Measurements from ENCODE around the gene PRB4. TPM values are rescaled to one million over a fixed set of nuclear protein-coding genes. Genes with fewer than 3 reads are reported as not detected.

The PRB4 gene
- total and polyA plus RNA-seq, 9 of the 15 experiments (the other 6 are each of a cell fraction or from before 2014, with no cell fraction given) = not detected

- TF ChIP-seq RNF2 (IDR thresholded peaks at IDR 0.05) (no peak), ZBTB7A (IDR thresholded peaks at IDR 0.05; ENCODE audit: borderline replicate concordance, control insufficient read depth, low read depth, low read length) (no peak), ASH1L (IDR thresholded peaks at IDR 0.05; ENCODE audit: borderline replicate concordance, low read depth, partially characterized antibody) (no peak)
Observed at GRCh38 chr12:11264501-11264900, 45.7 kb downstream of the PRB4 start (continued).

Other genes starting within 250 kb of the PRB4 start
- gene TAS2R46, start 248.1 kb downstream of the PRB4 start, total RNA-seq (2014; rRNA removed) = 0.95 and 1.1 TPM in 2 replicates
- 1.8 and 2.1 TPM in 2 replicates for gene TAS2R46, start 248.1 kb downstream of the PRB4 start, total RNA-seq (2014; rRNA removed; fragmentation: Illumina TruSeq; extraction: Trizol)
- gene TAS2R46, start 248.1 kb downstream of the PRB4 start, total RNA-seq (2015; rRNA removed; fragmentation: Illumina TruSeq; extraction: Trizol) = 1.3 TPM in 2 replicates
- 0.47 and 0.74 TPM in 2 replicates for gene TAS2R46, start 248.1 kb downstream of the PRB4 start, total RNA-seq (2021)
- 0.30 and 0.35 TPM in 2 replicates for gene TAS2R46, start 248.1 kb downstream of the PRB4 start, polyA plus RNA-seq (2011; rRNA removed)
- gene TAS2R46, start 248.1 kb downstream of the PRB4 start, polyA plus RNA-seq (2014; fragmentation: Illumina TruSeq; extraction: Trizol) = 0.19 TPM in 1 of 2 replicates, not detected in the other
- not detected for gene TAS2R46, start 248.1 kb downstream of the PRB4 start, polyA plus RNA-seq (2014; fragmentation: Nextera tagmentation; extraction: Ambion mirVana)
- 0.08 TPM in 1 of 2 replicates, not detected in the other for gene TAS2R46, start 248.1 kb downstream of the PRB4 start, polyA plus RNA-seq (2014; rRNA removed)
- gene TAS2R43, start 218.1 kb downstream of the PRB4 start, total RNA-seq (2014; rRNA removed) = not detected in 2 replicates
- not detected in 2 replicates for gene TAS2R43, start 218.1 kb downstream of the PRB4 start, total RNA-seq (2014; rRNA removed; fragmentation: Illumina TruSeq; extraction: Trizol)
- not detected in 2 replicates for gene TAS2R43, start 218.1 kb downstream of the PRB4 start, total RNA-seq (2015; rRNA removed; fragmentation: Illumina TruSeq; extraction: Trizol)
- gene TAS2R43, start 218.1 kb downstream of the PRB4 start, total RNA-seq (2021) = not detected in 2 replicates
- gene TAS2R43, start 218.1 kb downstream of the PRB4 start, polyA plus RNA-seq (2011; rRNA removed) = not detected in 2 replicates
- gene TAS2R43, start 218.1 kb downstream of the PRB4 start, polyA plus RNA-seq (2014; fragmentation: Illumina TruSeq; extraction: Trizol) = not detected in 2 replicates
- not detected for gene TAS2R43, start 218.1 kb downstream of the PRB4 start, polyA plus RNA-seq (2014; fragmentation: Nextera tagmentation; extraction: Ambion mirVana)
- gene TAS2R43, start 218.1 kb downstream of the PRB4 start, polyA plus RNA-seq (2014; rRNA removed) = not detected in 2 replicates
- 1.0 and 1.1 TPM in 2 replicates for gene TAS2R30, start 175.8 kb downstream of the PRB4 start, total RNA-seq (2014; rRNA removed)
- 4.0 and 4.9 TPM in 2 replicates for gene TAS2R30, start 175.8 kb downstream of the PRB4 start, total RNA-seq (2014; rRNA removed; fragmentation: Illumina TruSeq; extraction: Trizol)
- gene TAS2R30, start 175.8 kb downstream of the PRB4 start, total RNA-seq (2015; rRNA removed; fragmentation: Illumina TruSeq; extraction: Trizol) = 2.8 and 3.4 TPM in 2 replicates
- gene TAS2R30, start 175.8 kb downstream of the PRB4 start, total RNA-seq (2021) = 0.87 and 0.93 TPM in 2 replicates
- gene TAS2R30, start 175.8 kb downstream of the PRB4 start, polyA plus RNA-seq (2011; rRNA removed) = 0.14 and 0.39 TPM in 2 replicates
- not detected in 2 replicates for gene TAS2R30, start 175.8 kb downstream of the PRB4 start, polyA plus RNA-seq (2014; fragmentation: Illumina TruSeq; extraction: Trizol)
- gene TAS2R30, start 175.8 kb downstream of the PRB4 start, polyA plus RNA-seq (2014; fragmentation: Nextera tagmentation; extraction: Ambion mirVana) = under 1 TPM in 1 of 2 experiments, not detected in 1; 0.11 TPM
- gene TAS2R30, start 175.8 kb downstream of the PRB4 start, polyA plus RNA-seq (2014; rRNA removed) = not detected in 2 replicates
- 8.8 and 9.7 TPM in 2 replicates for gene SMIM10L1, start 139.2 kb downstream of the PRB4 start, total RNA-seq (2014; rRNA removed)
- gene SMIM10L1, start 139.2 kb downstream of the PRB4 start, total RNA-seq (2014; rRNA removed; fragmentation: Illumina TruSeq; extraction: Trizol) = 9.0 and 9.9 TPM in 2 replicates
- 10.1 and 10.3 TPM in 2 replicates for gene SMIM10L1, start 139.2 kb downstream of the PRB4 start, total RNA-seq (2015; rRNA removed; fragmentation: Illumina TruSeq; extraction: Trizol)
- 9.1 TPM in 2 replicates for gene SMIM10L1, start 139.2 kb downstream of the PRB4 start, total RNA-seq (2021)
- gene SMIM10L1, start 139.2 kb downstream of the PRB4 start, polyA plus RNA-seq (2011; rRNA removed) = 3.6 and 4.7 TPM in 2 replicates
- 6.9 and 8.1 TPM in 2 replicates for gene SMIM10L1, start 139.2 kb downstream of the PRB4 start, polyA plus RNA-seq (2014; fragmentation: Illumina TruSeq; extraction: Trizol)
- gene SMIM10L1, start 139.2 kb downstream of the PRB4 start, polyA plus RNA-seq (2014; fragmentation: Nextera tagmentation; extraction: Ambion mirVana) = 1 to 10 TPM; 3.0 TPM
- 11.6 and 12.1 TPM in 2 replicates for gene SMIM10L1, start 139.2 kb downstream of the PRB4 start, polyA plus RNA-seq (2014; rRNA removed)
- gene TAS2R42, start 123.5 kb downstream of the PRB4 start, total RNA-seq (2014; rRNA removed) = not detected in 2 replicates
- not detected in 2 replicates for gene TAS2R42, start 123.5 kb downstream of the PRB4 start, total RNA-seq (2014; rRNA removed; fragmentation: Illumina TruSeq; extraction: Trizol)
- gene TAS2R42, start 123.5 kb downstream of the PRB4 start, total RNA-seq (2015; rRNA removed; fragmentation: Illumina TruSeq; extraction: Trizol) = not detected in 2 replicates
- gene TAS2R42, start 123.5 kb downstream of the PRB4 start, total RNA-seq (2021) = not detected in 2 replicates
- not detected in 2 replicates for gene TAS2R42, start 123.5 kb downstream of the PRB4 start, polyA plus RNA-seq (2011; rRNA removed)
- not detected in 2 replicates for gene TAS2R42, start 123.5 kb downstream of the PRB4 start, polyA plus RNA-seq (2014; fragmentation: Illumina TruSeq; extraction: Trizol)
- gene TAS2R42, start 123.5 kb downstream of the PRB4 start, polyA plus RNA-seq (2014; fragmentation: Nextera tagmentation; extraction: Ambion mirVana) = not detected
- gene TAS2R42, start 123.5 kb downstream of the PRB4 start, polyA plus RNA-seq (2014; rRNA removed) = not detected in 2 replicates
- gene PRB3, start 40.7 kb downstream of the PRB4 start, total RNA-seq (2014; rRNA removed) = not detected in 2 replicates
- gene PRB3, start 40.7 kb downstream of the PRB4 start, total RNA-seq (2014; rRNA removed; fragmentation: Illumina TruSeq; extraction: Trizol) = not detected in 2 replicates
- gene PRB3, start 40.7 kb downstream of the PRB4 start, total RNA-seq (2015; rRNA removed; fragmentation: Illumina TruSeq; extraction: Trizol) = not detected in 2 replicates
- not detected in 2 replicates for gene PRB3, start 40.7 kb downstream of the PRB4 start, total RNA-seq (2021)
- not detected in 2 replicates for gene PRB3, start 40.7 kb downstream of the PRB4 start, polyA plus RNA-seq (2011; rRNA removed)
- not detected in 2 replicates for gene PRB3, start 40.7 kb downstream of the PRB4 start, polyA plus RNA-seq (2014; fragmentation: Illumina TruSeq; extraction: Trizol)
- not detected for gene PRB3, start 40.7 kb downstream of the PRB4 start, polyA plus RNA-seq (2014; fragmentation: Nextera tagmentation; extraction: Ambion mirVana)
- gene PRB3, start 40.7 kb downstream of the PRB4 start, polyA plus RNA-seq (2014; rRNA removed) = 0.07 TPM in 1 of 2 replicates, not detected in the other
- gene PRB2, start 85.1 kb upstream of the PRB4 start, total RNA-seq (2014; rRNA removed) = not detected in 2 replicates
- not detected in 2 replicates for gene PRB2, start 85.1 kb upstream of the PRB4 start, total RNA-seq (2014; rRNA removed; fragmentation: Illumina TruSeq; extraction: Trizol)
- gene PRB2, start 85.1 kb upstream of the PRB4 start, total RNA-seq (2015; rRNA removed; fragmentation: Illumina TruSeq; extraction: Trizol) = not detected in 2 replicates
- gene PRB2, start 85.1 kb upstream of the PRB4 start, total RNA-seq (2021) = not detected in 2 replicates
- gene PRB2, start 85.1 kb upstream of the PRB4 start, polyA plus RNA-seq (2011; rRNA removed) = not detected in 2 replicates
- gene PRB2, start 85.1 kb upstream of the PRB4 start, polyA plus RNA-seq (2014; fragmentation: Illumina TruSeq; extraction: Trizol) = not detected in 2 replicates
- gene PRB2, start 85.1 kb upstream of the PRB4 start, polyA plus RNA-seq (2014; fragmentation: Nextera tagmentation; extraction: Ambion mirVana) = not detected
- not detected in 2 replicates for gene PRB2, start 85.1 kb upstream of the PRB4 start, polyA plus RNA-seq (2014; rRNA removed)